GM20431 (cell line): Measurements from ENCODE around the gene RELCH.

ENCODE experiments used
- in situ Hi-C: fragments of 300-500 bp; cut with MseI, MboI; formaldehyde crosslinking; loops from one replicate; pipeline ENCODE4 v1.15.0; 2020; ENCODE audit warnings: low sequenced_read_pairs; ENCODE audit not compliant: unreplicated experiment

Gene RELCH

GRCh38 chr18:62248313-62248712 lies 61.3 kb downstream of the RELCH start:
- in situ Hi-C loops = no loop called here

GRCh38 chr18:62249478-62250097 lies 62.5 kb downstream of the RELCH start:
- in situ Hi-C loops = no loop called here

GRCh38 chr18:62250475-62250874 lies 63.4 kb downstream of the RELCH start:
- in situ Hi-C loops = no loop called here

- in situ Hi-C loops = no loop called here
These were observed 71.0 kb downstream of the RELCH start for GRCh38 chr18:62258093-62258492.

- in situ Hi-C loops = no loop called here
These were observed 71.6 kb downstream of the RELCH start for GRCh38 chr18:62258616-62259015.

- in situ Hi-C loops = no loop called here
These were observed 75.0 kb downstream of the RELCH start for GRCh38 chr18:62262061-62262460.

- in situ Hi-C loops = no loop called here
These were observed 77.9 kb downstream of the RELCH start for GRCh38 chr18:62264984-62265383.

- in situ Hi-C loops = no loop called here
These were observed 90.0 kb downstream of the RELCH start for GRCh38 chr18:62277045-62277444.

GRCh38 chr18:62279561-62279960 lies 92.5 kb downstream of the RELCH start:
- in situ Hi-C loops = no loop called here

- in situ Hi-C loops = no loop called here
These were observed 93.0 kb downstream of the RELCH start for GRCh38 chr18:62280058-62280457.

- in situ Hi-C loops = no loop called here
These were observed 93.7 kb downstream of the RELCH start for GRCh38 chr18:62280786-62281185.

- in situ Hi-C loops = no loop called here
These were observed 94.6 kb downstream of the RELCH start for GRCh38 chr18:62281684-62282083.

- in situ Hi-C loops = no loop called here
These were observed 95.2 kb downstream of the RELCH start for GRCh38 chr18:62282188-62282629.

GRCh38 chr18:62284637-62285036 lies 97.6 kb downstream of the RELCH start:
- in situ Hi-C loops = no loop called here

- in situ Hi-C loops = no loop called here
These were observed 98.2 kb downstream of the RELCH start for GRCh38 chr18:62285281-62285680.

GRCh38 chr18:62287781-62288664 lies 101.0 kb downstream of the RELCH start:
- in situ Hi-C loops = no loop called here

GRCh38 chr18:62288665-62289008 lies 101.6 kb downstream of the RELCH start:
- in situ Hi-C loops = no loop called here

- in situ Hi-C loops = no loop called here
These were observed 102.0 kb downstream of the RELCH start for GRCh38 chr18:62289047-62289446.

- in situ Hi-C loops = no loop called here
These were observed 107.0 kb downstream of the RELCH start for GRCh38 chr18:62294073-62294472.

GRCh38 chr18:62300359-62300963 lies 113.4 kb downstream of the RELCH start:
- in situ Hi-C loops = no loop called here

- in situ Hi-C loops = no loop called here
These were observed 114.3 kb downstream of the RELCH start for GRCh38 chr18:62301322-62301721.
